Germinal center (tissue), 1 donor: ENCODE measurements around the gene TNNI2.
"Not testable (repeated sequence)": the region's sequence is repeated elsewhere in the genome, so short reads cannot be mapped to it uniquely, and the experiment has no call there.

Experiments used
- DNase-seq: peaks from one replicate; pipeline ENCODE4 v3.0.0; 2012; ENCODE audit warnings: mixed read lengths, low spot score

Gene TNNI2

GRCh38 chr11:1862588-1863351 is 24.0 kb downstream of the TNNI2 start:
- DNase-seq = no peak

- no peak for DNase-seq
Observed at GRCh38 chr11:1863352-1864216, 24.8 kb downstream of the TNNI2 start.

GRCh38 chr11:1864231-1864630 is 25.4 kb downstream of the TNNI2 start:
- no peak for DNase-seq

GRCh38 chr11:1864831-1865665 is 26.3 kb downstream of the TNNI2 start:
- DNase-seq = no peak

- DNase-seq = no peak
Observed at GRCh38 chr11:1866226-1866625, 27.4 kb downstream of the TNNI2 start.

GRCh38 chr11:1866776-1867175 is 28.0 kb downstream of the TNNI2 start:
- DNase-seq = no peak

- DNase-seq = no peak
Observed at GRCh38 chr11:1867381-1867780, 28.6 kb downstream of the TNNI2 start.

- no peak for DNase-seq
Observed at GRCh38 chr11:1868056-1868635, 29.4 kb downstream of the TNNI2 start.

- DNase-seq = no peak
Observed at GRCh38 chr11:1868636-1869291, 30.0 kb downstream of the TNNI2 start.

GRCh38 chr11:1869427-1870325 is 30.9 kb downstream of the TNNI2 start:
- DNase-seq = no peak

GRCh38 chr11:1870326-1870696 is 31.5 kb downstream of the TNNI2 start:
- DNase-seq = no peak

GRCh38 chr11:1870721-1871466 is 32.1 kb downstream of the TNNI2 start:
- no peak for DNase-seq

GRCh38 chr11:1871531-1871930 is 32.8 kb downstream of the TNNI2 start:
- DNase-seq = no peak

GRCh38 chr11:1872267-1872985 is 33.6 kb downstream of the TNNI2 start:
- DNase-seq = no peak

- DNase-seq = no peak
Observed at GRCh38 chr11:1873048-1873812, 34.4 kb downstream of the TNNI2 start.

- DNase-seq = not testable (repeated sequence)
Observed at GRCh38 chr11:1873813-1874150, 35.0 kb downstream of the TNNI2 start.

- not testable (repeated sequence) for DNase-seq
Observed at GRCh38 chr11:1874441-1875092, 35.8 kb downstream of the TNNI2 start.
